HEK293T (cell line): ENCODE measurements around the gene PEAK3.

Experiments used
- BHLHE40 ChIP-seq: fragments of 450-650 bp; IDR thresholded peaks from 2 replicates; pipeline ENCODE4 v1.6.1; 2016; ENCODE audit warnings: mild to moderate bottlenecking, moderate library complexity, borderline replicate concordance
- FOXK2 ChIP-seq: fragments of 450-650 bp; IDR thresholded peaks from 2 replicates; pipeline ENCODE4 v1.6.1; 2016; ENCODE audit warnings: mild to moderate bottlenecking
- FOXM1 ChIP-seq: fragments of 450-650 bp; IDR thresholded peaks from 2 replicates; pipeline ENCODE4 v1.6.1; 2017; ENCODE audit warnings: mild to moderate bottlenecking, borderline replicate concordance
- HDGF ChIP-seq: fragments of 450-650 bp; IDR thresholded peaks from 2 replicates; pipeline ENCODE4 v1.6.1; 2017; ENCODE audit warnings: antibody characterized with exemption, borderline replicate concordance
- NFRKB ChIP-seq: fragments of 450-650 bp; IDR thresholded peaks from 2 replicates; pipeline ENCODE4 v1.6.1; 2016; ENCODE audit warnings: mild to moderate bottlenecking, moderate library complexity
- PKNOX1 ChIP-seq: fragments of 450-650 bp; IDR thresholded peaks from 2 replicates; pipeline ENCODE4 v1.6.1; 2016
- SP1 ChIP-seq: fragments of 450-650 bp; IDR thresholded peaks from 2 replicates; pipeline ENCODE4 v1.6.1; 2017
- SUZ12 ChIP-seq: fragments of 450-650 bp; IDR thresholded peaks from 2 replicates; pipeline ENCODE4 v1.6.1; 2016; ENCODE audit warnings: mild to moderate bottlenecking
- TARDBP ChIP-seq: fragments of 450-650 bp; IDR thresholded peaks from 2 replicates; pipeline ENCODE4 v1.6.1; 2016
- ZNF384 ChIP-seq: fragments of 450-650 bp; IDR thresholded peaks from 2 replicates; pipeline ENCODE4 v1.6.1; 2016

- TF ChIP-seq SP1 (no peak), TARDBP (no peak), PKNOX1 (no peak), BHLHE40 (no peak), ZNF384 (no peak), FOXM1 (no peak), NFRKB (no peak), SUZ12 (no peak), HDGF (no peak), FOXK2 (no peak)
These were observed 44.9 kb upstream of the PEAK3 start for GRCh38 chr19:2326699-2327360.
